Measurements from ENCODE around the gene MXRA8.
"Not testable (repeated sequence)": the region's sequence is repeated elsewhere in the genome, so short reads cannot be mapped to it uniquely, and the experiment has no call there.

The MXRA8 gene

DNA sequence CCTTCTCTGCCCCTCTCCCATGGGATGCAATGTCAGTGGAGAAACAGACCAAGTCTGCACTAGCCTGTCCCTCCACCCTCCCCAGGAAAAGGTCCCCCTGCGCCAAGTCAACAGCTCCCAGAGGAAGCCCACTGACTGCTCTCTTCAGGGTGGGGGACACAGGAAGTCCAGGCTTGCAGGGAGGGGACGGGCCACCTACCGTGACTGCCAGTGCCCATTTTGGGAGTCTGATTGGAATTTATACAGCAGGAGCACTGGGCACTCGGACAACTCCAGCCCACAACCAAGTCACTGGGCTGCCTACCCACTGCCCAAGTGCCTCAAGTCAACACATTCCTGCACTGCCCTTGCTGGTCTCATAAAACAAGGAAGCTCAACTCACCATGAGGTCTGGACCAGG is 34.7 kb upstream of the MXRA8 start:
- in situ Hi-C loops (cut with HindIII; ENCODE audit: low sequenced_read_pairs): no loop called here

DNA sequence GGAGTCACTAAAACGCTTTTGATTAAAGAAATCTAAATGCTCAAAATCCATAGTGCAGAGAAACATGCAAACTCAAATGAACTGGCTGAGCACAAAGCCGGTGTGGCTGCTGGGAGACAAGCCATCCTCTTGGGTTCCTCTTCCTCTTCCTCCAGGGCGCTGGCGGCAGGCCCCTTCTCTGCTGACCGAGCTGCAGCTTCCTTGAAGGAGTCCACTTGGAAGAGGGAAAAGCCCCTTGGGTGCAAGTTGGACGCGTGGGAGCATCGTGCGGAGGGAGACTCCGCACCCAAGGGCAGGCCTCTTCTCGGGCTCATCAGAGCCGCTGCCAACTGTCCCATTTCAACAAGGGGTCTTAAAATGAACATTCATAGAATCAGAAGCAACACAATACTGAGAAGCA is 32.9 kb upstream of the MXRA8 start:
- in situ Hi-C loops (cut with HindIII; ENCODE audit: low sequenced_read_pairs): no loop called here

- in situ Hi-C loops (cut with HindIII; ENCODE audit: low sequenced_read_pairs): no loop called here
Measured at GRCh38 chr1:1390675-1391074, 32.3 kb upstream of the MXRA8 start.

DNA sequence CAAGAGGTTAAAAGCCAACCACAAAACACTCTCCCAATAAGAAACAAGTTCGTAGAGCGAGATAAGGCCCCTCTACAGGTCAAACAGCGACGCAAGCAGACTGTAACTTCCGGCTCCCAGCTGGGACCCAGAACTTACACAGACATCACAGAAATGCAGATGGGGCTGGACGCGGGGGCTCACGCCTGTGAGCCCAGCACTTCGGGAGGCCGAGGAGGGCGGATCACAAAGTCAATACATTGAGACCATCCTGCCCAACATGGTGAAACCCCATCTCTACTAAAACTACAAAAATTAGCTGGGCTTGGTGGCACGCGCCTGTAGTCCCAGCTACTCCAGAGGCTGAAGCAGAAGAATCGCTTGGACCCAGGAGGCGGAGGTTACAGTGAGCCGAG is 29.7 kb upstream of the MXRA8 start:
- in situ Hi-C loops (cut with HindIII; ENCODE audit: low sequenced_read_pairs): no loop called here

DNA sequence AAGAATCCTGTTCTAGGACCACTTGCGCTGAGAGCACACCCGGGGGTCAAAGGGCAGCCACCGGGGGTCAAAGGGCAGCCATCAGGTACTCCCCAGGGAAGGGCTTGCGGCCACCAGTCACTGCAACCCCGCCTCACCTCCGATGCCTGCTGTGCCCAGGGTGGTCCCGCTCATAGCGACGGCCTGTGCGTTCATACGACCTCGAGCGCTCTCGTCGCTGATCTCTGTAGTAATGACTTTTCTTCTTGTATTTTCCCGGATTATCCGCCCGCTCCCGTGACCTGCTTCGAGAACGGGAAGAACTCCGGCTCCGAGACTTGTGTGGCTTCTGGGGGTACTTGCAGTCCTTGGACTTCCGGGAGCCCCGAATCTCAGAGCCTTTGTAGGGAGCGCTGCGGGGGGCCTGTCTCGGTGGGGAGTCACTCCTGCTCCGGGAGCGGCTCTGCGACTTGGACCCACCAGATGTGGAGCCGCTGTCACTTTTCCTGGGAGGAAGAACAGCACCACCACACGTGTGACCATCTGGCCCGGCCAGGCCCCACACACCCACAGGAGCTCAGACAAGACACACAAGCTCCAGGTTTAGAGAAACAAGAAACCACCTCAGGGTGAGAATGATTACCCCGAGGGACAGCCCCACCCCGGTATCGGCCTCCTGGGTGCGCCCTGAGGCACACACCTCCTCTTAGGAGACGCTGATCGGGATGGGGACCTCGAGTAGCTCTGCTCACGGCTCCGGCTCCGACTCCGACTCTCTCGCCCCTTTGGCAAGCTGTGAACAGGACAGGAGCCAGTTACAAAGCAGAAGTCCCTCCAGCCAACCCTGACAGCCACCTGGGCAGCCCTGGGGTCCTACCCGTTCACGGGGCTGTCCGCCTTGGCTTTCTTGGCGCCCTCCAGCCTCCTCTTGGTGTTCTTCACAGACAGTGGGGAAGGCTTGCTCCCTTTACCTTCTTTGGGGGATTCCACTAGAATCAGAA is 29.0 kb upstream of the MXRA8 start:
- in situ Hi-C loops (cut with HindIII; ENCODE audit: low sequenced_read_pairs): no loop called here

- in situ Hi-C loops (cut with HindIII; ENCODE audit: low sequenced_read_pairs): no loop called here
Measured at GRCh38 chr1:1385931-1386330, 27.6 kb upstream of the MXRA8 start.

DNA sequence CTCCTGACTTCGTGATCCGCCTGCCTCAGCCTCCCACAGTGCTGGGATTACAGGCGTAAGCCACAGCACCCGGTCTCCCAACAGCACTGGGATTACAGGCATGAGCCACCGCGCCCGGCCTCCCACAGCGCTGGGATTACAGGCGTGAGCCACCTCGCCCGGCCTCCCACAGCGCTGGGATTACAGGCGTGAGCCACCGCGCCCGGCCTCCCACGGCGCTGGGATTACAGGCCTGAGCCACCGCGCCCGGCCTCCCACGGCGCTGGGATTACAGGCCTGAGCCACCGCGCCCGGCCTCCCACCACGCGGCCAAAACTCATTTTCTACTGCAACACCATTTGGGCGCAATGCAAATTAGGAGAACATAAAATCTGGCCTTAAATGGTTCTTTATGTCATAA is 27.0 kb upstream of the MXRA8 start:
- in situ Hi-C loops (cut with HindIII; ENCODE audit: low sequenced_read_pairs): not testable (repeated sequence)

GRCh38 chr1:1381294-1381693 is 22.9 kb upstream of the MXRA8 start:
- in situ Hi-C loops (cut with HindIII; ENCODE audit: low sequenced_read_pairs): no loop called here

- in situ Hi-C loops (cut with HindIII; ENCODE audit: low sequenced_read_pairs): no loop called here
Measured at GRCh38 chr1:1380860-1381259, 22.5 kb upstream of the MXRA8 start.

DNA sequence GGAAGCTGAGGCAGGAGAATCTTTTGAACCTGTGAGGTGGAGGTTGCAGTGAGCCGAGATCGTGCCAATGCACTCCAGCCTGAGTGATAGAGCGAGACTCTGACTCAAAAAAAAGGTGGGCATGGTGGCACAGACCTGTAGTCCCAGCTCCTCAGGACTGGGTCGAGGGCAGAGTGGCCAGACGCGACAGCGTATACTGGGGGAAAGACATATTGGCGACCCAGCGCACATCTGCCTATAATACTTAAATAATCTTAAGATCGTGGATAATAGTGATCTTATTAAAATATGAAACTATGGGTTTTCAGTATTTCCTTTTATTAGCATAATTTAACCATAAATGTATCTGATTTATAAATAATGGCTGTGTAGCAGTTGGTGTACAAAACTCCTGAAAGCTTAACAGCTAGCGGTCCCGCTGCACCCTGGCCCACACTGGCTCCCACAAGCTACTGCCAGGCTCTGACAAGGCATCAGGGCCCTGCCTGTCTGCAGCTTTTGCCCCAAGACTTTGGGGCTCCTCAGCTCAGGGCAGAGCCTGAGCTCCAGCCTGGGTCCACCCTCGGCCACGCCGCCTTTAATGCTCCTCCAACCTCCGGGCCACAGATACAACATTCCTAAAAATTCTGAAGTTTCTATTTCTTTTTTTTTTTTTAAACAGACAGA is 19.3 kb upstream of the MXRA8 start:
- in situ Hi-C loops (cut with HindIII; ENCODE audit: low sequenced_read_pairs): no loop called here

DNA sequence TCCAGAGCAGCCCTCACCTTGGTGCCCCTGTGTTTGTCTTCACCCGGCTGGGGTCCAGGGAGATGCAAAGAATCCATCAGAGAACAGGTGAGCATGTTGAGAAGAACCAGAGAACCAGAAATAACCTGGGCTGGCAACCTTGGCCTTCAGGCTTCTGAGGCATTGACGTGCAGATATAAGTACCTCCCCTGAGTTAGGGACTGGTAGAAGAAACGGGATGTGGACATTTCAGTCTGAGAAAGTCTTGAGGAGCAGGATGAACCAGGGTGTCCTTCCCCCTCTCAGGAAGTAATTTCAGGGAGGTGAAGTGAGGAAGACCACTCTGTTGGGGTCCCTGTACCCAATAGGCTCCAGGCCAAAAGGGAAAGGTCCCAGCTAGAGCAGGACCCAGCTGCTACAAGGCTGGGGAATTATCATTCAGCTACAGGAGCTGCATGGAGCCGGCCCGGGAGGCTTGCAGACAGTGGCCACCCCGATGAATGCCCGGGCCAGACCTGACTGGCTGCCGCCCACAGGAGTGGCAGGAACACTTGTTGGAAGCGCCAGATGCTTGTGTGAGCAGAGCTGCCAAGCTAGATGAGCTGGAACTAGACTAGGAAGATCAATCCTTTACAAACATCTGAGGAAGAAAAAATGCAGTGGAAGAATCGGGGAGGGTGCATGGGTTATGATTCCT is 18.3 kb upstream of the MXRA8 start:
- in situ Hi-C loops (cut with HindIII; ENCODE audit: low sequenced_read_pairs): no loop called here

GRCh38 chr1:1374929-1375662 is 16.7 kb upstream of the MXRA8 start, which contains the start of gene AURKAIP1:
Gene AURKAIP1, minus strand, starts transcription at chr1:1375207. Its CDS starts 451 bp downstream, at chr1:1374756.
- in situ Hi-C loops (cut with HindIII; ENCODE audit: low sequenced_read_pairs): no loop called here

DNA sequence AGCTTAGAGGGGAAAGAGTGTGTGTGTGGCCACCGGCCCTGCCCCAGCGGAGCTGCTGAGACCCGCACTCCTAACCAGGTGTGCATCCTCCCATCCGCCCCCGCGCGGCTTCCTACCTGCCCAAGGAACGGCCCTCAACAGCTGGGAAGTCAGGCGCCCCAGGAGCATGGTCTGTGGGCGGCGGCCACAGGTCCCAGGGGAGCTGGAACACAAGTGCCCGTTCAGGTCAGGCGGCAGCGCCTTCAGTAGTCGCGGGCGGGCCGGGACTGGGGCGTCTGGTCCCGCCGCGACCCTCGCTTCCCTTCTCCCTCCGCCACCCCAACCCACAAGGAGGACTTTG is 16.2 kb upstream of the MXRA8 start:
- in situ Hi-C loops (cut with HindIII; ENCODE audit: low sequenced_read_pairs): no loop called here

GRCh38 chr1:1373815-1374588 is 15.6 kb upstream of the MXRA8 start:
- in situ Hi-C loops (cut with HindIII; ENCODE audit: low sequenced_read_pairs): no loop called here

GRCh38 chr1:1373051-1373814 is 14.9 kb upstream of the MXRA8 start:
- in situ Hi-C loops (cut with HindIII; ENCODE audit: low sequenced_read_pairs): no loop called here

- in situ Hi-C loops (cut with HindIII; ENCODE audit: low sequenced_read_pairs): no loop called here
Measured at GRCh38 chr1:1371746-1372711, 13.7 kb upstream of the MXRA8 start.

DNA sequence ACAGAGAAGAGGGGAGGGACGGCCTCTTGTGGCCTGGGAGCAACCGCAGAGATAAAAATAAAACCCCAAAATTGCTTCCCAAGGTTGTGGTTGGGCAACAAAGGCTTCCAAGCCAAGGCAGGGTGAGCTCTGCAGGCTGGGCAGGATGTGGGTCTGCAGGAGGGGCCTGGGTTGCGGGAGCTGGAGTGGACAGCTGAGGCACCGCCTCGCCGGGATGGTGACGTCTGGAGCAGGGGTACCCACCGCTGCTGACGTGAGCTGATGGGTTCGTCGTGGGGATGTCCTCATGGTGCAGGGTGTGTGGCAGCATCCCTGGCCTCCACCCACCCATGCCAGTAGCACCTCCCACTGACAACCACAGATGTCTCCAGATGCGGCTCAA is 13.0 kb upstream of the MXRA8 start:
- in situ Hi-C loops (cut with HindIII; ENCODE audit: low sequenced_read_pairs): no loop called here

- in situ Hi-C loops (cut with HindIII; ENCODE audit: low sequenced_read_pairs): no loop called here
Measured at GRCh38 chr1:1370771-1371300, 12.5 kb upstream of the MXRA8 start.

Data from DLD1 (cell line).